Mesendoderm (in vitro differentiated cells): ENCODE measurements around the gene SUFU.

Experiments used
- DNase-seq: peaks from one replicate; pipeline ENCODE4 v3.0.0; 2013
- H2AK5ac ChIP-seq: 2 replicates; pipeline ENCODE4 v1.6.1; 2013; ENCODE audit warnings: low read length, inconsistent platforms
- H2BK120ac ChIP-seq: 2 replicates; pipeline ENCODE4 v1.6.1; 2013; ENCODE audit warnings: low read depth, mild to moderate bottlenecking, low read length, moderate library complexity, mixed read lengths
- H2BK15ac ChIP-seq: replicated peaks from 2 replicates; pipeline ENCODE4 v1.6.1; 2013; ENCODE audit warnings: low read depth, mild to moderate bottlenecking, moderate library complexity
- H2BK5ac ChIP-seq: 2 replicates; pipeline ENCODE4 v1.6.1; 2013; ENCODE audit warnings: low read length, inconsistent platforms
- H3K18ac ChIP-seq: 2 replicates; pipeline ENCODE4 v1.6.1; 2013; ENCODE audit warnings: mild to moderate bottlenecking, low read length, mixed read lengths
- H3K23ac ChIP-seq: one replicate; pipeline ENCODE4 v1.6.1; 2013; ENCODE audit warnings: low read length
- H3K27ac ChIP-seq: 2 replicates; pipeline ENCODE4 v1.5.1; 2013; ENCODE audit warnings: low read depth, mild to moderate bottlenecking, inconsistent platforms, low read length, moderate library complexity
- H3K27me3 ChIP-seq: 2 replicates; pipeline ENCODE4 v1.6.1; 2013; ENCODE audit warnings: low read length, control low read depth, mild to moderate bottlenecking, inconsistent platforms; ENCODE audit not compliant: insufficient read depth, poor library complexity
- H3K36me3 ChIP-seq: 2 replicates; pipeline ENCODE4 v1.6.1; 2013; ENCODE audit warnings: low read length, inconsistent platforms; ENCODE audit not compliant: control insufficient read depth, insufficient read depth
- H3K4ac ChIP-seq: one replicate; pipeline ENCODE4 v1.6.1; 2013; ENCODE audit warnings: low read depth, mild to moderate bottlenecking, low read length, moderate library complexity
- H3K4me1 ChIP-seq: 2 replicates; pipeline ENCODE4 v1.6.1; 2013; ENCODE audit warnings: low read depth, low read length, inconsistent platforms; ENCODE audit not compliant: control insufficient read depth
- H3K4me2 ChIP-seq: 2 replicates; pipeline ENCODE4 v1.6.1; 2013; ENCODE audit warnings: low read length
- H3K4me3 ChIP-seq: 2 replicates; pipeline ENCODE4 v1.5.1; 2013; ENCODE audit warnings: mild to moderate bottlenecking, low read length
- H3K56ac ChIP-seq: one replicate; pipeline ENCODE4 v1.6.1; 2013; ENCODE audit warnings: low read length
- H3K79me1 ChIP-seq: 2 replicates; pipeline ENCODE4 v1.6.1; 2013; ENCODE audit warnings: low read length, inconsistent platforms
- H3K79me2 ChIP-seq: 2 replicates; pipeline ENCODE4 v1.6.1; 2013; ENCODE audit warnings: mild to moderate bottlenecking, low read length; ENCODE audit not compliant: control insufficient read depth, insufficient read depth
- H3K9ac ChIP-seq: 2 replicates; pipeline ENCODE4 v1.6.1; 2013; ENCODE audit warnings: low read length, inconsistent platforms
- H4K5ac ChIP-seq: one replicate; pipeline ENCODE4 v1.6.1; 2013; ENCODE audit warnings: low read length
- H4K8ac ChIP-seq: one replicate; pipeline ENCODE4 v1.6.1; 2013; ENCODE audit warnings: low read depth, mild to moderate bottlenecking, control low read depth, low read length, moderate library complexity
- WGBS: extraction: QIAGEN DNeasy Blood & Tissue Kit; methylation state at CpG from one replicate; pipeline ENCODE4 v1.1.7; 2013; ENCODE audit warnings: low lambda C conversion rate, missing lambda C conversion rate; ENCODE audit not compliant: insufficient coverage; ENCODE audit errors: extremely low coverage; 5-methylcytosine and 5-hydroxymethylcytosine counted together

Gene SUFU

GRCh38 chr10:102602272-102603045 lies 98.7 kb downstream of the SUFU start:
- no peaks in the 10 kb centered on the region for H3K79me2 ChIP-seq
- H3K18ac ChIP-seq = no peak overlapping the region
- no peak overlapping the region for H3K9ac ChIP-seq
- H3K36me3 ChIP-seq = no peaks in the 10 kb centered on the region
- no peaks in the 10 kb centered on the region for H3K4me1 ChIP-seq
- WGBS = no CpG with 5 or more reads among the region's 4 CpGs
- no peak overlapping the region for H3K4me3 ChIP-seq
- no peak overlapping the region for H2BK15ac ChIP-seq
- no peak overlapping the region for H3K56ac ChIP-seq
- no peak overlapping the region for H3K4ac ChIP-seq
- H3K27me3 ChIP-seq = no peaks in the 10 kb centered on the region
- H3K4me2 ChIP-seq = no peak overlapping the region
- H2BK120ac ChIP-seq = no peak overlapping the region
- no peak overlapping the region for H4K8ac ChIP-seq
- H2AK5ac ChIP-seq = no peak overlapping the region
- H3K23ac ChIP-seq = no peak overlapping the region
- no peak for DNase-seq
- no peak overlapping the region for H2BK5ac ChIP-seq
- H4K5ac ChIP-seq = no peak overlapping the region
- no peaks in the 10 kb centered on the region for H3K79me1 ChIP-seq
- no peak overlapping the region for H3K27ac ChIP-seq

GRCh38 chr10:102603946-102604345 lies 100.2 kb downstream of the SUFU start:
- H3K36me3 ChIP-seq = no peaks in the 10 kb centered on the region
- no peak overlapping the region for H3K56ac ChIP-seq
- H2AK5ac ChIP-seq = no peak overlapping the region
- no peak for DNase-seq
- no peak overlapping the region for H2BK5ac ChIP-seq
- H3K9ac ChIP-seq = no peak overlapping the region
- no peaks in the 10 kb centered on the region for H3K27me3 ChIP-seq
- no peak overlapping the region for H3K23ac ChIP-seq
- no peak overlapping the region for H2BK120ac ChIP-seq
- no CpG with 5 or more reads among the region's 7 CpGs for WGBS
- no peak overlapping the region for H3K4me2 ChIP-seq
- no peaks in the 10 kb centered on the region for H3K79me1 ChIP-seq
- H3K4me1 ChIP-seq = no peaks in the 10 kb centered on the region
- H3K4me3 ChIP-seq = no peak overlapping the region
- H3K18ac ChIP-seq = no peak overlapping the region
- no peaks in the 10 kb centered on the region for H3K79me2 ChIP-seq
- H4K5ac ChIP-seq = no peak overlapping the region
- H4K8ac ChIP-seq = no peak overlapping the region
- H3K4ac ChIP-seq = no peak overlapping the region
- H2BK15ac ChIP-seq = no peak overlapping the region
- no peak overlapping the region for H3K27ac ChIP-seq

GRCh38 chr10:102604439-102604841 lies 100.7 kb downstream of the SUFU start:
- H2AK5ac ChIP-seq = no peak overlapping the region
- H3K4me3 ChIP-seq = no peak overlapping the region
- no peak overlapping the region for H4K5ac ChIP-seq
- peak; percentile 86 for DNase-seq
- no peak overlapping the region for H2BK5ac ChIP-seq
- no peak overlapping the region for H3K23ac ChIP-seq
- no peak overlapping the region for H4K8ac ChIP-seq
- H3K9ac ChIP-seq = no peak overlapping the region
- H2BK15ac ChIP-seq = no peak overlapping the region
- no peak overlapping the region for H3K4ac ChIP-seq
- H3K79me2 ChIP-seq = no peaks in the 10 kb centered on the region
- H3K4me1 ChIP-seq = no peaks in the 10 kb centered on the region
- no peak overlapping the region for H3K18ac ChIP-seq
- H3K79me1 ChIP-seq = no peaks in the 10 kb centered on the region
- no peaks in the 10 kb centered on the region for H3K27me3 ChIP-seq
- H3K4me2 ChIP-seq = no peak overlapping the region
- H3K36me3 ChIP-seq = no peaks in the 10 kb centered on the region
- no peak overlapping the region for H2BK120ac ChIP-seq
- no CpG with 5 or more reads among the region's 6 CpGs for WGBS
- no peak overlapping the region for H3K27ac ChIP-seq
- H3K56ac ChIP-seq = no peak overlapping the region

- no peak for DNase-seq
- no peaks in the 10 kb centered on the region for H3K4me1 ChIP-seq
These were observed 101.9 kb downstream of the SUFU start for GRCh38 chr10:102605712-102606111.

GRCh38 chr10:102608487-102608886 lies 104.7 kb downstream of the SUFU start:
- Histone ChIP-seq H3K27ac (no peak overlapping the region), H3K23ac (no peak overlapping the region), H3K4me3 (no peak overlapping the region), H3K79me1 (no peaks in the 10 kb centered on the region), H3K4me2 (no peak overlapping the region), H3K79me2 (no peaks in the 10 kb centered on the region), H3K56ac (no peak overlapping the region), H2BK5ac (no peak overlapping the region), H2AK5ac (no peak overlapping the region), H2BK120ac (no peak overlapping the region), H3K18ac (no peak overlapping the region), H3K36me3 (no peaks in the 10 kb centered on the region), H4K8ac (no peak overlapping the region), H3K9ac (no peak overlapping the region), H3K27me3 (no peaks in the 10 kb centered on the region), H3K4me1 (no peaks in the 10 kb centered on the region), H3K4ac (no peak overlapping the region), H4K5ac (no peak overlapping the region), H2BK15ac (no peak overlapping the region)
- DNase-seq = no peak
- no CpG with 5 or more reads among the region's 2 CpGs for WGBS

More at GRCh38 chr10:102605712-102606111, 101.9 kb downstream of the SUFU start:
- Histone ChIP-seq H3K4me2 (no peak overlapping the region), H3K23ac (no peak overlapping the region), H3K27me3 (no peaks in the 10 kb centered on the region), H4K8ac (no peak overlapping the region), H3K79me1 (no peaks in the 10 kb centered on the region), H3K4me3 (no peak overlapping the region), H3K4ac (no peak overlapping the region), H4K5ac (no peak overlapping the region), H2BK15ac (no peak overlapping the region), H3K18ac (no peak overlapping the region), H2BK5ac (no peak overlapping the region), H3K27ac (no peak overlapping the region), H2BK120ac (no peak overlapping the region), H2AK5ac (no peak overlapping the region), H3K9ac (no peak overlapping the region), H3K36me3 (no peaks in the 10 kb centered on the region), H3K56ac (no peak overlapping the region), H3K79me2 (no peaks in the 10 kb centered on the region)
- no CpG with 5 or more reads among the region's 5 CpGs for WGBS

GRCh38 chr10:102610441-102610887 lies 106.7 kb downstream of the SUFU start:
- H3K4me1 ChIP-seq = peaks cover 1% of the 10 kb centered on the region

More at GRCh38 chr10:102610441-102610887, 106.7 kb downstream of the SUFU start:
- Histone ChIP-seq H4K5ac (no peak overlapping the region), H3K4me2 (no peak overlapping the region), H3K36me3 (no peaks in the 10 kb centered on the region), H3K27me3 (no peaks in the 10 kb centered on the region), H2BK15ac (no peak overlapping the region), H3K9ac (no peak overlapping the region), H3K23ac (no peak overlapping the region), H3K4me3 (no peak overlapping the region), H2BK120ac (no peak overlapping the region), H3K79me2 (no peaks in the 10 kb centered on the region), H2BK5ac (no peak overlapping the region), H4K8ac (no peak overlapping the region), H3K27ac (no peak overlapping the region), H2AK5ac (no peak overlapping the region), H3K79me1 (no peaks in the 10 kb centered on the region), H3K4ac (no peak overlapping the region), H3K56ac (no peak overlapping the region), H3K18ac (no peak overlapping the region)
- DNase-seq = no peak
- no CpG with 5 or more reads among the region's 10 CpGs for WGBS
